Esophagus mucosa (tissue), 1 donor: Measurements from ENCODE around the gene PLEKHA8. TPM values are rescaled to one million over a fixed set of nuclear protein-coding genes. Genes with fewer than 3 reads are reported as not detected.

Experiments
- ATAC-seq: fragments of 200-7000 bp; cut with Tn5 transposase; one replicate; pipeline ENCODE4 v1.9.1; 2020
- total RNA-seq: library from RNA; stranded (reverse); gene quantifications from one replicate; pipeline ENCODE4 v1.2.4, GENCODE V29; 2023
- donor health status: DM: yes; HTN: yes; CAD: no.

The PLEKHA8 gene
- total RNA-seq, 1 donor from 2014 or later = 5.7 TPM

DNA sequence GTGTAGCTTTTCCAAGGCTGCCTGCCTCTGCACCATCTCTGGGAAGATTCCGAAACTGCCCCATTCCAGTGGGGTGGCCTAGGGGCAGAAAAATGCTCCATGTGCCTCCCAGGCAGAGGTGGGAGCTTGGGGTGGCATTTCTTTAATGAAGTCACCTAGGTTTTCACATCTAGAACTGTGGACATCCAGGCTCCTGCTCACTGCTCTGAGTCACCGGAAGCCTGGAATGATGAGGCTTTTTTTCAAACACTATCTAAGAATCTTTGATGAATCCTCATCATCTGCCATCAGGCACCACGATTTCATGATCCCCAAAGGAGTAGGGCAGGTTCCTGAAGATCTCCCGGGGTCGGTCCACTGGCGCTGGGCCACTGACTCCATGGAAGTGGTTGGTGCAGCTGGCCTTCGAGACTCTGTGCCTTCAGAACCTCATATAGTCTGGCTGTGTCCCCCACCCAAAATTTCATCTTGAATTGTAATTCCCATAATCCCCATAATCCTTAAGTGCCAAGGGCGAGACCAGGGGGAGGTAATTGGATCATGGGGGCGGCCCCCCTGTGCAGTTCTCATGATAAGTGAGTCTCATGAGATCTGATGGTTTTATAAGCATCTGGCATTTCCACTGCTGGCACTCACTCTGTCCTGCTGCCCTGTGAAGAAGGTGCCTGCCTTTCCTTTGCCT is 143.7 kb downstream of the PLEKHA8 start:
- ATAC-seq = no peak

DNA sequence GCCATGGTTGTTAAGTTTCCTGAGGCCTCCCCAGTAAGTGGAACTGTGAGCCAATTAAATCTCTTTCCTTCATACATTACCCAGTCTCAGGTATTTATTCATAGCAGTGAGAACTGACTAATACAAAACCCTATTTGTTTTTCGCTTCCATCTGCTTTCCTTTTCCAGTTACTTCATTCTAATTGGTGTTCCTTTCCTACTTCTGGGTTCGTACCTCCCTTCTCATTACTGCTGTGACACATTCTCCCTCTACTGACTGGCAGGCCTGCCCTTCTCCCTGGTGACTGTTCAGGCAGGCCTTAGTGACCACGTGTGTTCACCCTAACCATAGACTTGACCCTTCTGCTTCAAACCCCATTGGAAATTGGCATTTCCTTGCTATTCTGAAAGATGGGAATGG is 144.2 kb downstream of the PLEKHA8 start:
- ATAC-seq = peak; percentile 79

DNA sequence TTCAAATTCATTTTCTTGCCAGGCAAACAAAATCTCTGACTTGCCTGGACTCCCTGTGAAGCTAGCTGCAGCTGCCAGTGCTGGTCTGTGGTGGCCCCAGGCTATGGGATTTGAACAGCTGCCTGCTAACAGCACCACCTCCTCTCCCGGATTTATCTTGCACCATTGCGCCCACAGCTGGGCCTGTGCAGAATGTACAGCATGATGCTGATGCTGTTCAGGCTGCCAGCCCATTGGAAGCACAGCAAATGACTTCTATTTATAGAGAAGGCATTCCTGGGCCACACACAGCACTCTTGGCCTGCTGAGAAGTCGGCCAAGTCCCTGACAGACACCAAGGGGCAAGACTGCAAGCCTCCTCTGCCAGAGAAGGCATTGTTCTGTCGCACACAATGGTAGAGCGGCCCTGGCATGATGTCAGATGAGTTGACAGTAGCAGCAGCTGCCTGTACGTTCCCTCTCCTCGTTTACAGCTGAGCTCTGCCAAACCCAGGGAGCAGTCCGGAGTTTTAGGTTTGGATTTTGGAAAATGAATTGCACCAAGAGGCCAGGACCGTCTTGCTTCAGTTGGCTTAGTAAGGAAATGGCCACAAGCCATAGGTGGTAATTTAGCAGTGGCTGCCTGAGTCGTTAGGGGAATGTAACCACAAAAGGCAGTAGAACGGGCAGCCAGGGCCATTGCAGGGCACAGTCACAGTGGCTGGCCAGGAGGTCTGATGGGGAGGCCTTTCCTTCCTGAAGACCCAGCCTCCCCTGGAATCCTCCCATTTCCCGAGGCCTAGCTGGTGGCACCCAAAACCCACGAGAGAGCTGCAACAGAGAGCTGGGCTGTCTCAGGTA is 145.1 kb downstream of the PLEKHA8 start:
- peak; percentile 87 for ATAC-seq

DNA sequence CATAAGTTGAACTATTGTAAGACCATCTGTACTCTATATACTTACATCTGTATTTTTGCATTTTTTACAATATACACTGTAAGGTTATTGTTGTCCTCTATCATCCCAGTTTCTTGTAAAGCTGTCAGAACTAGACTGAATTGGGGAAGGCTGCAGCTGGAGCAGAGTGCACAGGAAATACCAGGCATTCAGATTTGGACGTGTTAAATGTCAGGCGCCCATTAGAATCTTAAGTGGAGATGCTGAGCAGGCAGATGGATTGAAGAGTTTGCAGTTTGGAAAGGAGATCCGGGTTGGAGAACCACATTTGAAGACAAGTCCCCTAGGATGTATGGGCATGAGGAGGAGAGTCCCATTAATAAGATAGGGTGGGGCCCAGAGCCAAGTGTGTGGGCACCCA is 147.0 kb downstream of the PLEKHA8 start:
- ATAC-seq = no peak

DNA sequence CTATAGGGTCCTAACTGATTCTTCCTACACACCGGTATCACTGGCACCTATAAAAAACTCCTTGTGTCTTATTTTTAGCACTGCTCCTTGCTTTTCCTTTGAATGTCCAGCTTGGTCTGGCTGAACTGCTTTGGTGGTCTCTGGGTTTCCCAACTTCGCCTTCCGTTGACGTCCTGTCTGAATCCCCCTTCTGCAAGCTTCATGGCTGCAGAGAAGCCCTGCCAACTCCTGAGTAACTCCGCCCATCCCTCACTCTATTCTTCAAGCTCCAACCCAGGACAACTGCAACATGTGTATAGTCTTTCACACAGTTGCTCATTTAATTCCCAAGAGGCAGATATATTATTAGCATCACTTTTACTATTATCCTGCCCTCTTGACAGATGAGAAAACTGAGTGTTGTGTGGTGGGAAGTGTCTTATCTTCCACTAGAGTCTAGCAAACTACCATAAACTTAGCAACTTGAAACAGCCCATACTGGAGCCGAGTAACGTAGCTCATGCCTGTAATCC is 147.5 kb downstream of the PLEKHA8 start:
- ATAC-seq = no peak

DNA sequence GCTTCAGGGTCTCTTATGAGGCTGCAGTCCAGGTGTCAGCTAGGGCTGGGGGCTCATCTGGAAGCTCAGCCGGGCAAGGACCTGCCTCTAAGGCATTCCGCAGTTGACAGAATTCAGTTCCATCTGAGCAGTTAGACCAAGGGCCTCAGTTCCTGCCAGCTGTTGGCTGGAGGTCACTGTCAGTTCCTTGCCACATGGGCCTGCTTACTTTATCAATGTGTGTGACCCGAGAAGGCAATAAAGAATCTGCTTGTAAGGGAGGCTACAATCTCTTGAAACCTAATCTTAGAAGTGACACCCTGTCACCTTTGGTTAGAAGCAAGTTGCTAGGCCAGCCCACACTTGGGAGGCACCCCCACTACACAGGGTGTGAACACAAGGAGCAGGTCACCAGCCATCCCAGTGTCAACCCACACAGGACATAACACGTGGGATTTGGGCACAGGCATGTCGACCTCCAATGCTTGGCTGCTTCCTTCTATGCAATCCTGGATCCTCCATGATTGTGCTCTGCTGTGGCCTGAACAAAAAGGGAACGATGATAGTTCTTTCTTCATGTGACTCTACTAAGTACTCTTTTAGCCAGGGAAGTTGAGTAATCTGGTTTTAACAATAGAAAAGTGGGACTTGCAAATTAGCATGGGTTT is 148.4 kb downstream of the PLEKHA8 start:
- no peak for ATAC-seq

DNA sequence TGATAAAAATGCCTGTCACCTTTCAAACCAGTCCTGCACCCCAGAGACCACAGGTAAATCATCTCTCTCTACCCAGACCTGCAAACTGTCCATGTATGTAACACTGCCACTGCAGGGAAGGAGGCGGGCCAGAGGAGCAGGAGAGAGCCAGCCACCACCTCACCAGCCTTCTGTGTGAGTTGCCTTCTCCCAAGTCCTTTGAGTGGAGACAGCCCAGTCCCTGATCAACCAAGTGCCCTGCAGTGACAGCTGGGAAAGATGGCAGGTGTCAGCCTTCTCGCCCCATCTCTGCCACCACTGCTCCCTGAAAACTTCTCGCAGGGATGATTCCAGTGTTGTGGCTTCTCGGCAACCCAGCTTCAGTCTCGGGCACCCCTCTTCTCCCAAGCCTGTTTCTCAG is 149.0 kb downstream of the PLEKHA8 start:
- ATAC-seq = no peak

DNA sequence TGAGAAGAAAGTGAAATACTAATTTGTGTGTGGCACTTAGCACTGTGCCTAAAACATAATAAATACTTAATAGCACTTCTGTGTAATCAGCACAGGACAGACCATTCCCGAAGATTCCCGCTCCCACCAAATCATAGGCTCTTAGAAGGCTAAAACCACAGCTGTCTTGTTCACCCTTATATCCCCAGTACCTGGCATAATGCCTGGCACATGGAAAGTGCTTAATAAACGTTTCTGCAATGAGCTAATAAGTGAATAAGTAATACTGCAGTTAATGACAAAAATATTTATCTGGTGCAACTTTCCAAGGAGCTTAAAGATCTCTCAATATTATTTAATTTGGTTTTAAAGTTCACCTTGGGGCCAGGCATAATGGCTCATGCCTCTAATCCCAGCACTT is 149.8 kb downstream of the PLEKHA8 start:
- ATAC-seq = no peak

DNA sequence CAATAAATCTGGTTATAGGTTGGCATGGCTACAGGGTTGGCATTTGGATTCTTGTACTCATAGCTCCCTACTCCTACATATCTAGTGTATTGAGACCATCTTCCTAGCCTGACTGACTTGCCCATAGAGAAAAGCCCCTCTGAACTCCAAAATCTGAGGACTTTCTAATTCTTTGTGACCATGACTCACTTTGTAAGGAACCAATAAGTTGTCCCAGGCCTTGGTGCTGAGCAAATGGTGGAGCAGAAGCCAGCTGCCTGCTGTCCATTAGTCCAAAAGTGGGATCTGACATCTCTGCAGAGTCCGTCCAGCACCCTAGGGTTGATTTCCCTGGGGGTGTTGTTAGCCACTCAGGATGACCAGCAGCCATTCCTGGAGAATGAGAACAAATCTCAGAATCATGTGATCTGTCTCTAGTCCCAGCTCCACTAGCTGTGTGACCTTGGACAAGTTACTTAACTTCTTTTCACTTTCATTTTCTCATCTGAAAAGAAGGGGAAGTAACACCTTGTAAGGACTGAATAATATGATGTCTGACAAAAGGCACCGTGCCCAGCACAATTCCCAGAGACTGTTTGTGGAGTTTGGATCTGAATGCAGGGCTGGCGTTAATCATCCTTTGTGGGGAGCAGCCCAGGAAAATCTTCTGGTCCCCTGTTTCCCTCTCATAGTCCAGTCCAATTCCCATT is 150.7 kb downstream of the PLEKHA8 start:
- peak; percentile 29 for ATAC-seq

Other genes starting within 250 kb of the PLEKHA8 start
- 1.2 TPM for gene WIPF3, start 221.9 kb upstream of the PLEKHA8 start, total RNA-seq
- gene SCRN1, start 38.6 kb upstream of the PLEKHA8 start, total RNA-seq = 20.3 TPM
- 7.6 TPM for gene FKBP14, start 1.7 kb upstream of the PLEKHA8 start, total RNA-seq
- 6.1 TPM for gene MTURN, start 106.6 kb downstream of the PLEKHA8 start, total RNA-seq